Activated T-cell treated with anti-CD3 and anti-CD28 coated beads, Interleukin-2, amount 50 U/mL, for 48 hours (primary cell): Measurements from ENCODE around the gene CCM2.
"Not testable (repeated sequence)": the region's sequence is repeated elsewhere in the genome, so short reads cannot be mapped to it uniquely, and the experiment has no call there.

ENCODE experiments used
- DNase-seq, 2 experiments: peaks; one replicate each; pipeline ENCODE4 v3.0.0-alpha.2; 2020

Gene CCM2

GRCh38 chr7:44982535-44982923 lies 17.5 kb upstream of the CCM2 start:
- peak; percentile 47 to 50 for DNase-seq

- peak in 1 of 2 experiments; percentile 28 for DNase-seq
These were observed 17.0 kb upstream of the CCM2 start for GRCh38 chr7:44982970-44983369.

- DNase-seq: peak; percentile 34 to 36
These were observed 16.1 kb upstream of the CCM2 start for GRCh38 chr7:44983742-44984477.

GRCh38 chr7:44984478-44984758 lies 15.6 kb upstream of the CCM2 start:
- DNase-seq: no peak

- peak; percentile 37 for DNase-seq
These were observed 14.8 kb upstream of the CCM2 start for GRCh38 chr7:44985033-44985695.

- no peak for DNase-seq
These were observed 14.1 kb upstream of the CCM2 start for GRCh38 chr7:44985900-44986217.

GRCh38 chr7:44986218-44987053 lies 13.6 kb upstream of the CCM2 start:
- DNase-seq: peak; percentile 97 to 98

- no peak for DNase-seq
These were observed 12.5 kb upstream of the CCM2 start for GRCh38 chr7:44987457-44987856.

GRCh38 chr7:44987996-44988395 lies 12.0 kb upstream of the CCM2 start:
- DNase-seq: peak in 1 of 2 experiments; percentile 28

GRCh38 chr7:44988701-44989100 lies 11.3 kb upstream of the CCM2 start:
- DNase-seq: no peak

GRCh38 chr7:44989132-44989531 lies 10.9 kb upstream of the CCM2 start:
- no peak for DNase-seq

GRCh38 chr7:44990109-44991023 lies 9.6 kb upstream of the CCM2 start:
- DNase-seq: no peak

GRCh38 chr7:44992004-44992795 lies 7.8 kb upstream of the CCM2 start:
- DNase-seq: not testable (repeated sequence)

GRCh38 chr7:44994877-44995554 lies 5.0 kb upstream of the CCM2 start:
- DNase-seq: no peak

GRCh38 chr7:44995555-44996493 lies 4.2 kb upstream of the CCM2 start:
- DNase-seq: no peak

- DNase-seq: no peak
These were observed 1.7 kb upstream of the CCM2 start for GRCh38 chr7:44998153-44998871.

GRCh38 chr7:44999245-45000092 lies 532 bp upstream of the CCM2 start:
- DNase-seq: peak; percentile 100

- DNase-seq: peak; percentile 69 to 75
These were observed 1.2 kb downstream of the CCM2 start for GRCh38 chr7:45001138-45001694.
